DOHH2 (cell line): ENCODE results near the gene PPL.

Experiments used
- EZH2phosphoT487 ChIP-seq: fragments of 200-600 bp; sonication (generic); IDR thresholded peaks from 2 replicates; pipeline ENCODE4 v1.6.1; 2017; ENCODE audit warnings: borderline replicate concordance, mild to moderate bottlenecking, antibody characterized with exemption, low read length, moderate library complexity, mixed read lengths
- TF ChIP-seq, protein P1 (sequence below): fragments of 200-600 bp; sonication (generic); IDR thresholded peaks from one replicate; pipeline ENCODE4 v1.5.1; 2014; ENCODE audit warnings: antibody characterized with exemption, mild to moderate bottlenecking, low read depth, low read length; ENCODE audit not compliant: poor library complexity, severe bottlenecking

GRCh38 chr16:4972938-4973587 lies 36.1 kb upstream of the PPL start:
- TF ChIP-seq, protein P1, sequence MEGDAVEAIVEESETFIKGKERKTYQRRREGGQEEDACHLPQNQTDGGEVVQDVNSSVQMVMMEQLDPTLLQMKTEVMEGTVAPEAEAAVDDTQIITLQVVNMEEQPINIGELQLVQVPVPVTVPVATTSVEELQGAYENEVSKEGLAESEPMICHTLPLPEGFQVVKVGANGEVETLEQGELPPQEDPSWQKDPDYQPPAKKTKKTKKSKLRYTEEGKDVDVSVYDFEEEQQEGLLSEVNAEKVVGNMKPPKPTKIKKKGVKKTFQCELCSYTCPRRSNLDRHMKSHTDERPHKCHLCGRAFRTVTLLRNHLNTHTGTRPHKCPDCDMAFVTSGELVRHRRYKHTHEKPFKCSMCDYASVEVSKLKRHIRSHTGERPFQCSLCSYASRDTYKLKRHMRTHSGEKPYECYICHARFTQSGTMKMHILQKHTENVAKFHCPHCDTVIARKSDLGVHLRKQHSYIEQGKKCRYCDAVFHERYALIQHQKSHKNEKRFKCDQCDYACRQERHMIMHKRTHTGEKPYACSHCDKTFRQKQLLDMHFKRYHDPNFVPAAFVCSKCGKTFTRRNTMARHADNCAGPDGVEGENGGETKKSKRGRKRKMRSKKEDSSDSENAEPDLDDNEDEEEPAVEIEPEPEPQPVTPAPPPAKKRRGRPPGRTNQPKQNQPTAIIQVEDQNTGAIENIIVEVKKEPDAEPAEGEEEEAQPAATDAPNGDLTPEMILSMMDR: no peak
- no peak for TF ChIP-seq EZH2phosphoT487
